IMR-90 (cell line): Measurements from ENCODE around the gene MTREX. TPM values are rescaled to one million over a fixed set of nuclear protein-coding genes. Genes with fewer than 3 reads are reported as not detected.
A peak's percentile ranks its signal among the peaks of the same experiment; 100 is the strongest.

Source experiments
- ATAC-seq: fragments of 200-7000 bp; cut with Tn5 transposase; 2 replicates; pipeline ENCODE4 v1.9.1; 2020; ENCODE audit warnings: low read depth, mild to moderate bottlenecking, moderate library complexity
- BruUV-seq: library from RNA; stranded (reverse); fragments of 400-500 nt; replicated peaks from 2 replicates; lab custom pipeline; 2021; lab: Mats Ljungman, UMichigan
- CTCF ChIA-PET: fragments of 300-600 bp; formaldehyde crosslinking; extraction: SDS; loops from one replicate; lab custom pipeline; 2021; ENCODE audit warnings: antibody characterized with exemption; lab: Yijun Ruan, JAX
- POLR2A ChIA-PET: fragments of 300-600 bp; sonication (Branson Sonifier 250); formaldehyde crosslinking; loops from one replicate; lab custom pipeline; 2022; ENCODE audit warnings: antibody characterized with exemption; ENCODE audit not compliant: unreplicated experiment; lab: Charles Lee
- DNase-seq: peaks from one replicate; pipeline ENCODE4 v3.0.0; 2013
- H2AFZ ChIP-seq: replicated peaks from 2 replicates; pipeline ENCODE3; 2013; ENCODE audit warnings: low read length, mild to moderate bottlenecking; ENCODE audit not compliant: poor library complexity
- H2AK5ac ChIP-seq: 2 replicates; pipeline ENCODE4 v1.6.1; 2013; ENCODE audit warnings: low read depth, low read length, inconsistent platforms
- H2AK9ac ChIP-seq: replicated peaks from 2 replicates; pipeline ENCODE3; 2013; ENCODE audit warnings: mild to moderate bottlenecking, low read depth, low read length, moderate library complexity; ENCODE audit not compliant: poor library complexity
- H2BK120ac ChIP-seq: 2 replicates; pipeline ENCODE4 v1.6.1; 2013; ENCODE audit warnings: low read depth, low read length, inconsistent platforms
- H2BK15ac ChIP-seq: 3 replicates; pipeline ENCODE4 v1.6.1; 2013; ENCODE audit warnings: low read depth, low read length, inconsistent platforms
- H2BK20ac ChIP-seq: 2 replicates; pipeline ENCODE4 v1.6.1; 2013; ENCODE audit warnings: low read depth, mild to moderate bottlenecking, inconsistent platforms, low read length, moderate library complexity
- H2BK5ac ChIP-seq: 2 replicates; pipeline ENCODE4 v1.6.1; 2013; ENCODE audit warnings: mild to moderate bottlenecking, low read depth, low read length, inconsistent platforms; ENCODE audit not compliant: poor library complexity, severe bottlenecking
- H3K14ac ChIP-seq: replicated peaks from 2 replicates; pipeline ENCODE4 v1.6.1; 2013; ENCODE audit warnings: low read depth, low read length, inconsistent platforms
- H3K18ac ChIP-seq: 2 replicates; pipeline ENCODE4 v1.6.1; 2013; ENCODE audit warnings: low read depth, low read length, control low read depth
- H3K23ac ChIP-seq: 2 replicates; pipeline ENCODE4 v1.6.1; 2013; ENCODE audit warnings: low read depth, low read length, inconsistent platforms
- H3K27ac ChIP-seq: 2 replicates; pipeline ENCODE4 v1.5.1; 2013; ENCODE audit warnings: mild to moderate bottlenecking, control low read depth, low read length; ENCODE audit not compliant: insufficient read depth
- H3K27me3 ChIP-seq: 2 replicates; pipeline ENCODE4 v1.6.1; 2013; ENCODE audit warnings: low read length; ENCODE audit not compliant: control insufficient read depth, insufficient read depth
- H3K36me3 ChIP-seq: 2 replicates; pipeline ENCODE4 v1.6.1; 2013; ENCODE audit warnings: low read length, mixed read lengths; ENCODE audit not compliant: control insufficient read depth, insufficient read depth
- H3K4ac ChIP-seq: 2 replicates; pipeline ENCODE4 v1.6.1; 2013; ENCODE audit warnings: low read depth, low read length, inconsistent platforms
- H3K4me1 ChIP-seq: 2 replicates; pipeline ENCODE4 v1.6.1; 2013; ENCODE audit warnings: low read length, mixed read lengths; ENCODE audit not compliant: control insufficient read depth, insufficient read depth
- H3K4me2 ChIP-seq: 2 replicates; pipeline ENCODE4 v1.6.1; 2013; ENCODE audit warnings: low read depth, mild to moderate bottlenecking, control low read depth, low read length, moderate library complexity
- H3K4me3 ChIP-seq: 2 replicates; pipeline ENCODE4 v1.5.1; 2013; ENCODE audit warnings: low read depth, mild to moderate bottlenecking, control low read depth, low read length, moderate library complexity; ENCODE audit not compliant: insufficient read depth
- H3K56ac ChIP-seq: 2 replicates; pipeline ENCODE4 v1.6.1; 2013; ENCODE audit warnings: low read length, inconsistent platforms; ENCODE audit not compliant: insufficient read depth; ENCODE audit errors: extremely low read depth
- H3K79me1 ChIP-seq, 2 experiments: 2 replicates each; pipeline ENCODE4 v1.6.1; 2013; ENCODE audit warnings: low read length in 2 of 2, inconsistent platforms in 1 of 2, low read depth in 1 of 2
- H3K9ac ChIP-seq: 2 replicates; pipeline ENCODE4 v1.6.1; 2013; ENCODE audit warnings: low read depth, low read length, control low read depth
- H3K9me1 ChIP-seq: 2 replicates; pipeline ENCODE4 v1.6.1; 2013; ENCODE audit warnings: low read length, inconsistent platforms; ENCODE audit not compliant: insufficient read depth
- H3K9me3 ChIP-seq: 2 replicates; pipeline ENCODE4 v1.6.1; 2013; ENCODE audit warnings: low read length; ENCODE audit not compliant: control insufficient read depth, insufficient read depth
- H4K20me1 ChIP-seq: 2 replicates; pipeline ENCODE4 v1.6.1; 2013; ENCODE audit warnings: low read length, inconsistent platforms; ENCODE audit not compliant: insufficient read depth
- H4K5ac ChIP-seq: 2 replicates; pipeline ENCODE4 v1.6.1; 2013; ENCODE audit warnings: mild to moderate bottlenecking, low read depth, low read length, control low read depth
- H4K8ac ChIP-seq, 2 experiments: 2 replicates each; pipeline ENCODE4 v1.6.1; 2013; ENCODE audit warnings: low read depth in 2 of 2, low read length in 2 of 2, control low read depth in 1 of 2, inconsistent platforms in 1 of 2
- H4K91ac ChIP-seq: 2 replicates; pipeline ENCODE4 v1.6.1; 2013; ENCODE audit warnings: low read depth, low read length, inconsistent platforms; ENCODE audit not compliant: insufficient read depth
- NFE2L2 ChIP-seq: fragments of 150-350 bp; IDR thresholded peaks from 2 replicates; pipeline ENCODE4 v1.6.1; 2016; ENCODE audit warnings: low read depth, mild to moderate bottlenecking, low read length
- RAD21 ChIP-seq: IDR thresholded peaks from 2 replicates; pipeline ENCODE4 v1.6.1; 2012; ENCODE audit warnings: low read length, improper control_type of control experiment
- SMC3 ChIP-seq: fragments of 150-350 bp; IDR thresholded peaks from 2 replicates; pipeline ENCODE4 v1.6.1; 2016; ENCODE audit warnings: low read depth, mild to moderate bottlenecking, antibody characterized with exemption, low read length, moderate library complexity
- WGBS, 2 experiments: methylation state at CpG; one replicate each; pipeline versions ENCODE4 v1.1.5 to v1.1.7; 2013; ENCODE audit warnings: missing lambda C conversion rate in 2 of 2; ENCODE audit not compliant: insufficient read length in 1 of 2; ENCODE audit errors: extremely low coverage in 2 of 2; 5-methylcytosine and 5-hydroxymethylcytosine counted together
- dilution Hi-C: fragments of 300-500 bp; cut with HindIII; formaldehyde crosslinking; loops from one replicate; pipeline ENCODE4 v1.14.3; 2018; ENCODE audit warnings: low sequenced_read_pairs; ENCODE audit not compliant: unreplicated experiment
- in situ Hi-C: fragments of 300-500 bp; cut with MboI; formaldehyde crosslinking; loops from 3 replicates; pipeline ENCODE4 v1.14.3; 2019; ENCODE audit warnings: low sequenced_read_pairs, inconsistent platforms, mixed read lengths
- intact Hi-C: fragments of 100-400 bp; cut with micrococcal nuclease; formaldehyde crosslinking; loops from 2 replicates; pipeline ENCODE4 v1.10.0; 2022
- polyA plus RNA-seq, 3 experiments: library from polyadenylated mRNA; depleted of rRNA; stranded (reverse); fragments of >200 nt; gene quantifications; 2 replicates each; pipeline ENCODE4 v1.2.3, GENCODE V29; 2012; ENCODE audit warnings: low replicate concordance in 1 of 3
- total RNA-seq: library from RNA; depleted of rRNA; stranded (reverse); fragments of >200 nt; gene quantifications from 2 replicates; pipeline ENCODE4 v1.2.3, GENCODE V29; 2012

Gene MTREX
- total and polyA plus RNA-seq, 2 of the 4 experiments (the other 2 are of a cell fraction): 22.1 to 33.2 TPM

DNA sequence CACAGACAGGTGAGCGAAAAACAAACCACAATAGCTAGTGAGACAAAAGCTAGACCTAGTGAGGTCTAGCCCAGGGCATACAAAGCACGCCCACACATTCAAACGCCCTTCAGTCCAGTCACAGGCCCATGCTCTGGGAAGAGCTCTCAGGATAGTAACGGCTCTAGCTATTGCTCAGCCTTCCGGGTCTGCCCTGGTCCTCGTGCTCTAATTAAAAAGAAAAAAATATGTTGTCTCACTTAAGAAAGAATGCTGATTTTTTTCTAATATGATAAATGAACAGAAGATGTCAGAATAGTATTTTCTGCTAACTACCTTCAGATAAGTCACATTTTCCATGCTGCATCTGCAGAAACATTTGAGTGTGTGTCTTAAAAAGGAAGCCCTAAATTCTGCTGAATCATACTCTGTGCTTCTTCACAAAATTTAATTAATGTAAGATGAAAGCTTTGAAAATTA, 132.4 kb downstream of the MTREX start:
- Histone ChIP-seq H3K27ac (no peak overlapping the region; the same call in 1 of the 2 replicates), H2BK120ac (peak overlapping the region; percentile 83), H3K18ac (no peak overlapping the region), H3K4me1 (peaks cover 14% of the 10 kb centered on the region), H3K9me1 (peaks cover 6% of the 10 kb centered on the region; the same call in 1 of the 2 replicates), H4K5ac (peak overlapping the region; percentile 9; the same call in 1 of the 2 replicates), H2AK9ac (no peak overlapping the region), H3K9me3 (no peaks in the 10 kb centered on the region; the same call in 1 of the 2 replicates), H3K27me3 (no peaks in the 10 kb centered on the region), H4K20me1 (peaks cover 3% of the 10 kb centered on the region; the same call in 1 of the 2 replicates), H3K23ac (0 out of 2 replicates have a peak overlapping the region, but pooled peaks have one; percentile 56), H4K91ac (peak overlapping the region; percentile 9; the same call in 1 of the 2 replicates), H2AFZ (no peak overlapping the region), H2AK5ac (peak overlapping the region; percentile 51; the same call in 1 of the 2 replicates), H3K9ac (no peak overlapping the region), H3K4ac (peak overlapping the region; percentile 45; the same call in 1 of the 2 replicates), H2BK5ac (peak overlapping the region; percentile 24), H2BK15ac (0 out of 3 replicates have a peak overlapping the region, but pooled peaks have one; percentile 78), H3K56ac (no peak overlapping the region), H3K14ac (peak overlapping the region; percentile 68; the same call in 1 of the 2 replicates), H3K79me1 (no peaks in the 10 kb centered on the region; a peak in 1 of 4 replicates), H4K8ac (peak overlapping the region; percentile 31 to 66; a peak in 1 of 4 replicates), H2BK20ac (peak overlapping the region; percentile 69), H3K36me3 (peaks cover 9% of the 10 kb centered on the region), H3K4me2 (no peak overlapping the region), H3K4me3 (no peak overlapping the region)
- WGBS, 2 experiments: 80% methylated on average over 1 of the region's 6 CpGs; no CpG with 5 or more reads in 1 of the 2 experiments
- ChIA-PET POLR2A (no interaction called here), CTCF (interaction anchor here (0.9 kb wide), 1 partner anchor 49 kb away, joined by 3 read pairs; no protein-coding TSS in a partner anchor)
- in situ Hi-C loops: no loop called here
- dilution Hi-C loops: no loop called here
- TF ChIP-seq SMC3: no peak
- TF ChIP-seq RAD21: no peak
- TF ChIP-seq NFE2L2: no peak
- ATAC-seq: no peak
- BruUV-seq: no TSS peak
- peak; percentile 34 for DNase-seq
- intact Hi-C loops: no loop called here
